ENCODE data around the gene FAM217A. TPM values are rescaled to one million over a fixed set of nuclear protein-coding genes. Genes with fewer than 3 reads are reported as not detected.
"Not testable (repeated sequence)": the region's sequence is repeated elsewhere in the genome, so short reads cannot be mapped to it uniquely, and the experiment has no call there.

The FAM217A gene
- total and polyA plus RNA-seq, 2 of the 8 experiments (the other 6 are each of a cell fraction or from before 2014, with no cell fraction given): 0.03 TPM; not detected in 1

DNA sequence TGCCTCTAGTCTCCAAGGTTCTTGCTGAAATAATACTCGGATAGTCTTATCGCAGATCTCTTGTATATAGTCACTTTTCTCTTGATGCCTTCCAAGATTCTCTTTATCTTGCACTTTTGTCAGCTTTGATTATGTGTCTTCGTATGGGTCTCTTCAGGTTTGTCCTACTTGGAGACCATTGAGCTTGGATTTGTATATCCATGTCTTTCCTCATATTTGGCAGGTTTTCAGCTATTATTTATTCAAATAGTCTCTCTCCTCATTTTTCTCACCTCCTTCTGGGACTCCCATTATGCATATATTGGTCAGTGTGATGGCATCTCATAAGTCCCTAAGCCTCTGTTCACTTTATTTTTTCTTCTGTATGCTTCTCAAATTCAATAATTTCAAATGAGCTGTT, 33.4 kb upstream of the FAM217A start (continued):
- TF ChIP-seq JUND (IDR thresholded peaks at IDR 0.05; ENCODE audit: low read length) (no peak), PHF8 (conservative IDR thresholded peaks at IDR 0.05; ENCODE audit: low read depth, low read length) (no peak), CBX8 (IDR thresholded peaks at IDR 0.05; ENCODE audit: borderline replicate concordance, low read depth, low read length) (no peak), KDM5A (IDR thresholded peaks at IDR 0.05; ENCODE audit: low read length) (no peak)

DNA sequence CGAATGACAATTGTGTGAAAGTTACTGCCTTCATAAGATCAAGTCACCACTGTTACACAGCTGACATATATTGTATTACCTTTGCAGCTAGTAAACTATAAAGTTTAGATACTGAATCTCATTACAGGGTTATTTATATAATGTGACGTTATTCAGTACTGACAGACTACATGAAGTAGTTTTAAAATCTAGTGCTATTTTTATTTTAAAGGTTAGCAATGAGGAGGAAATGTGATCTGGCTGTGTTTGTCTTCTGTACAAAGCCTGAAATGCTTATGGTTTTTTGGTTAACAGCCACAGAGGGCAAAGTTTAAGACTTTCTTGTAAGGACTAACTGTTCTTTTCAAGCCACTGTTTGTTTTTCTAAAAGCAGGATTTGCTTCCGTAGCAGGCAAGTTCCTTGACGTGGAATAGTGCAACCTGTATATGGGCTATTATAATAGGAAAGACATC, 30.5 kb upstream of the FAM217A start:
- H4K91ac ChIP-seq (replicated peaks; ENCODE audit: insufficient read length, low read length); H3K36me3 ChIP-seq (ENCODE audit: control insufficient read depth in 2 of 4, insufficient read depth in 4 of 4, low read length in 3 of 4); H3K18ac ChIP-seq (ENCODE audit: extremely low read depth, low read length); H3K23ac ChIP-seq (ENCODE audit: insufficient read length); H3K27me3 ChIP-seq (replicated peaks in 1 of 4; ENCODE audit: control insufficient read depth in 3 of 4, extremely low read depth in 1 of 4, insufficient read depth in 3 of 4, low read length in 3 of 4); H3K27ac ChIP-seq (ENCODE audit: low read depth, low read length); H4K8ac ChIP-seq (ENCODE audit: extremely low read depth, insufficient read depth, low read length); FAIRE-seq; H3K79me1 ChIP-seq (ENCODE audit: low read depth, low read length); H3K14ac ChIP-seq (ENCODE audit: insufficient read length); H3K79me2 ChIP-seq (ENCODE audit: control insufficient read depth in 1 of 2, insufficient read depth in 2 of 2, low read length in 2 of 2); H4K5ac ChIP-seq (ENCODE audit: insufficient read length, low read depth, low read length); H3K4me2 ChIP-seq (ENCODE audit: insufficient read depth in 1 of 2, low read depth in 2 of 2, low read length in 2 of 2); H3K9me3 ChIP-seq (ENCODE audit: insufficient read depth in 2 of 2, low read depth in 1 of 2, low read length in 1 of 2); H2BK20ac ChIP-seq (ENCODE audit: low read length); H3K4me1 ChIP-seq (replicated peaks in 1 of 4; ENCODE audit: control insufficient read depth in 3 of 4, insufficient read depth in 4 of 4, low read length in 3 of 4); H2BK5ac ChIP-seq (ENCODE audit: low read depth, low read length); H2AFZ ChIP-seq (ENCODE audit: low read length); H3K9ac ChIP-seq (replicated peaks in 1 of 4; ENCODE audit: extremely low read depth in 1 of 4, low read depth in 3 of 4, low read length in 3 of 4); H3K23me2 ChIP-seq (ENCODE audit: low read depth, low read length); H3K4ac ChIP-seq (replicated peaks; ENCODE audit: insufficient read length, low read depth, low read length); H2BK120ac ChIP-seq (replicated peaks; ENCODE audit: low read depth, low read length); CTCF ChIA-PET (ENCODE audit: partially characterized antibody); POLR2A ChIA-PET (ENCODE audit: partially characterized antibody); H2BK12ac ChIP-seq (ENCODE audit: low read depth, low read length); H3K4me3 ChIP-seq (ENCODE audit: extremely low read depth in 1 of 4, insufficient read depth in 2 of 4, low read depth in 3 of 4, low read length in 4 of 4); H3K56ac ChIP-seq (replicated peaks; ENCODE audit: insufficient read length, low read depth, low read length); H4K20me1 ChIP-seq (replicated peaks in 1 of 2; ENCODE audit: control insufficient read depth in 1 of 2, insufficient read depth in 2 of 2, low read length in 2 of 2); DNase-seq (ENCODE audit: low read depth in 1 of 2, low spot score in 2 of 2); H2AK5ac ChIP-seq (ENCODE audit: low read depth, low read length); H2BK15ac ChIP-seq (ENCODE audit: low read length): not testable (repeated sequence)
- 93% methylated on average over 4 of the region's 4 CpGs; no CpG with 5 or more reads in 1 of the 2 experiments for WGBS, 2 experiments (ENCODE audit: extremely low coverage in 1 of 2, insufficient coverage in 1 of 2, insufficient read length in 1 of 2, insufficient replicate concordance in 2 of 2, low coverage in 1 of 2, low lambda C conversion rate in 2 of 2, missing lambda C conversion rate in 1 of 2)

Measured in H1 (cell line).